Cortex of kidney (tissue), 1 donor: ENCODE results near the gene SLIT3.
"Not testable (repeated sequence)": the region's sequence is repeated elsewhere in the genome, so short reads cannot be mapped to it uniquely, and the experiment has no call there.

Source experiments
- DNase-seq: peaks from one replicate; lab custom pipeline; 2025; lab: John Stamatoyannopoulos, UW

The SLIT3 gene

DNA sequence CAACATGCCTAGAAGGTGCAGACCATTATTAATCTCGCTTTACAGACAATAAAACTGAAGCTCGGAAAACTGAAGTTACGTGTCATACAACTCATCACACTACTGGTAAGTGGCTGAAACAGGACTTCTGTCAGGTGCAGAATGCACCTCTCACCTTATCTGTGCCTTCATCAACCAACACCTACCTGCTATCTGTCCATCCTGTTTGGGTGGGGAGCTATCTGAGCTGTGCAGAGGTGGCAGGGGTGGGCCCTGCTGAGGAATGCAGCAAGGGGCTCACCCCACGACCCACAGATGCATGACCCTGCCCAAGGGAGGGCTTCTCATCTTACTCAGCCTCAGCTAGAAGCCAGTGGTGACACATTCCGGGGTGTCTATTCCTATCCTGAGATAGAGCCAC is 81.6 kb downstream of the SLIT3 start:
- no peak for DNase-seq

DNA sequence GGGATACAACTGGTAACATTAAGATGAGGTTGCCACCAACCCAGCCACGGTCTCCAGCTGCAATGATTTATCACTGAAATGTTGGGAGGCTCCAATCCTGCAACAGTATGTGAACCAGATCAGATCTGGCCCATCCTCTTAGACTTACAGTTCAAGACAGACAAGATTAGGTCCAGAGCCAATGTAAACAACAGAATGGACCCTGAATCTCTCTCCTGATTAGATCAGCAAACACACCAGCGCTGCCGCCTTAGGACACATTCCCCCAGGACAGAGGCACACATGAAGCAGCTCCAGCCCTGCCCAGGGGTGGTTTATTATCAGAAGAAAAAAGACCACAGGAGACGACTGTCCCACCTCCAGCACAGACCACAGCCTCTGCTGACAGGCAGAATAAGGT is 82.1 kb downstream of the SLIT3 start:
- no peak for DNase-seq

DNA sequence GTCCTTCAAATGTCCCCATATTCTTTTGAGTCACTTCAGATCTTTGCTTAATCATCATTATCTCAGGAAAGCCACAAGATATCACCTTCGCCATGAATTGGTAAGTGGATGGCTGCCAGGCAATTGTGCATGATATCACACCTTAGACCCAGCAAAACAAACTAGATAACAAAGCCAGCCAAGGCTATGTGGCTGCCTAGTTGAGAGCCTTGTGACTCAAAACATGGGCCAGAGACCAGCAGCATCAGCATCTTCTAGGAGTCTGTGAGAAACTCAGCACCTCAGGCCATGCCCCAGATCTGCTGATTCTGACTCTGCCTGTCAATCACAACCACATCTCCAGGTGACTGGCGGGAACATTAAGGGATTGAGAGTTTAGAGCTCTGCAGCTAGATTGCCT is 82.8 kb downstream of the SLIT3 start:
- DNase-seq: no peak

DNA sequence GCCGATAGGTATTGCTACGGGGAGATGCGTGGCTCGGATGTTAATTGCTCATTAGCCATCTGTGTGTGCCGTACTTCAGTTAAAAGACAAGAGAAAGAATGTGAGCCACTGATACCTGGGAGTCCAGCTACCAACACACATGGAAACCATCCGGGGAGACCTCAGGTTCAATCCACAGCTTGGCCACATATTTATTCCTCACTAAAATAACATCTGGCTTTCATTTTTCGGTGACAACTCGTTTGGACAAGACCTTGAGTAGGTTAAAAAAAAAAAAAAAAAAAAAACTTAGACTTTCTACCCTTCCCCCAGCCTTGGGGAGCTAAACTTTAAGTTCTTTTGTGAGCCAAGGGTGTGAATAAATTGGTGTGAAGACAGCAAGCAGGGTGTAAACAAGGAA is 84.1 kb downstream of the SLIT3 start:
- DNase-seq: no peak

DNA sequence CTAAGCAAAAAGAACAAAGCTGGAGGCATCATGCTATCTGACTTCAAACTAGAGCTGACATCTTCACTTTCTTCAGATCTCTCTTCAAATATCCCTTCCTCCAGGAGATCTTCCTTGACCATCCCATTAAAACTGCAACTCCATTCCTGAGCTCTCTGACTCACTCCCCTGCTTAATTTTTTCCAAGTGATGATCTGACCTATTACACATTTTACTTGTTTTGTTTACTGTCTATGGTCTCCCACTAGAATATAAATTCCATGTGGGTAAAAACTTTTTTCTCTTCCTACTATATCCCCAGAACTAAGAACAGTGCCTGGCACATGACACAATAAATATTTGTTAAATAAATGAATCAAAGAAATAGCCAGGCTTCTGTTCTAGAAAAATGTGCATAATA is 87.5 kb downstream of the SLIT3 start:
- DNase-seq: no peak

DNA sequence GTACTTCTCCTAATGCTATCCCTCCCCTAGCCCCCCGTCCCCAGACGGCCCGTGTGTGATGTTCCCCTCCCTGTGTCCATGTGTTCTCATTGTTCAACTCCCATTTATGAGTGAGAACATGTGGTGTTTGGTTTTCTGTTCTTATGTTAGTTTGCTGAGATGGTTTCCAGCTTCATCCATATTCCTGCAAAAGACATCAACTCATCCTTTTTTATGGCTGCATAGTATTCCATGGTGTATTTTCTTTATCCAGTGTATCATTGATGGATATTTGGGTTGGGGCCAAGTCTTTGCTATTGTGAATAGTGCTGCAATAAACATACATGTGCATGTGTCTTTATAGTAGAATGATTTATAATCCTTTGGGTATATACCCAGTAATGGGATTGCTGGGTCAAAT is 89.2 kb downstream of the SLIT3 start:
- not testable (repeated sequence) for DNase-seq

DNA sequence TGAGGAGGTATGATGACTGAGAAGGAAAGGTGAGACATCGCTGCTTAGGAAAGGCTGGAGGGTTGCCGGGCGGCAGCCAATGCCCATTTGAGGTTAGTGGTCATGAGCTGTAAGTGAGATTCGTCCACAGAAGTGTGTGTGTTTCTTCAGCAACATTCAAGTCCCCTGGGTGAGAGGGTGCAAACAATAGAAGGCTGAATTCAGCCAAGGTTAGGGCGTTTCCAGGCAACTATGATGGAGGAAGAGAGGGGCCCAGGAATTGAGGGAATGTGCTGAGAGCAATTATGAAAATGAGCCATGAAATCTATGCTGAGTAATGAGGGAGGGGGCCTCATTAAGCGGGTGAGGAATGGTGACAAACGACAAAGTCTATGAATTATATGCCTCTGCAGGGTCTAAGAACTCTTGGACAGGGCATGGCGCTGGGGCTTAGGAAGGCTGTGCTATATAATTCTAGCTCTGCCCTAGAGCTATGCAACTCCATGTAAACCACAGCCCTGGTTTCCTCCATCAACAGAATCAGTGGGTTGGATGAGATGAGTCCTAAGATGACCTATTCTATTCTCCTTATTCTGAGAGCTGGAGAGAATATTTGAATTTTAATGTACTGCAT is 96.0 kb downstream of the SLIT3 start:
- DNase-seq: no peak

DNA sequence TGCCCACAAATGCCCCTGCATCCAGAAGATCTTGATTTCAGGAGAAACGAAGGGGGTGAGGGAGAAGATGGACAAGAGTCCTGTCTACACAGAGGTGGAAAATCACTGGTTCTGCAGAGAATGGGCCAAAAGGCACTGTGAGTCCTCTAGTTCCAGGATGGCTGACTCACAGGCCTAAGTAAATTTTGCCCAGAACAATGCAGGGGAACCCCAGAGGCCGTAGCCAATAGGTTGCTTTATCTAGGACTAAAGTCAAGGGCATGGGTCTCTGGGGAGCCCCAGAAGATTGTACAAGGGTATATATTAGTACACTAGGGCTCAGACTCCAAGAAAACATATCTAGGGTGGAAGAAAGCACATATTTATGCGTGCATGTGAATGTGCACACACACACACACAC is 98.0 kb downstream of the SLIT3 start:
- DNase-seq: no peak

DNA sequence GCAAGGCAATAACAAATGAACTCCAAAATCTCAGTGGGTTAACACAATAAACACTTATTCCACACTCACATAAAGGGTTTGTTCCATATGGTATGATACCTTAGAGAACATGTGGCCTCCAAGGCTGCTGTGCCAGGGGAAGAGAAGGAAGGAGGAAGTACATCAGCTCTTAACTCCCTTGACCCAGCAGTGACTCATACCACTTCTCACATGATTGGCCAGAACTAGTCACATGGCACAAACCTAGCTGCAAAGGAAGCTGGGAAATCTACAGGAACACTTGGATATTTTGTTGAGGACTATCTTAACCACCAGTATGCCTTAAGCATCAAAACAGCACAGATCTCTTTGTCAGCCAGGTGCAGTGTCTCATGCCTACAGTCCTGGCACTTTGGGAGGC is 99.3 kb downstream of the SLIT3 start:
- DNase-seq: no peak

DNA sequence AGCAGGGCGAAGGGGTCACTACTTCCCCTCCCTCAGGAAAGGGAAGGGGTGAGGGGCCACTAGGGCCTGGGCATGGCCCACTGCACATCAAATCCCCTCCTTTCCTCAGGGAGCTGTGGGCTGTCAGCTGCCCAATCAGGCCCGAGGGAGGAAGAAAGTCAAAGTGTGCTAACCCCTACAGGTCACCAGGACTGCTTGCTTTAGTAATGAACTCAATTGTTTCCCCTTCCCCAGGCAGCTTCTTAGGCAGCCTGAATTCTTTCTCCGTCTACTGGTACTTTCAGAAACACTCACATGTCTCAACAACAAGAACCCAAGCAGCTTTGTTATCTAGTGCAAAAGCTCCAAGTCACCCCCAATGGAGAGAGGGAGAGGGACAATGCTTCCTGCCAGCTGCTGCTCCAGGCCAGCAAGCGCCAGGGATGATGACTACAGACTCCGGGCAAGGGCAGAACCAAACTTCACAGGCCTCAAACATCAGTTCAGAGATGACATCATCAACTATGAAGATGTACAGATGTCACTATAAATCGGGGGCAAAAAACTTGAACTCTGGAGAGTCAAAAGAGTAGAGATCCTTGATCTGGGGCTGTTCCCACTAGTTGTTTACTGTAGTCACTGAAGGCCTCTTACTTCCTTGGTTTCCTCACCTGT is 100.7 kb downstream of the SLIT3 start:
- no peak for DNase-seq

DNA sequence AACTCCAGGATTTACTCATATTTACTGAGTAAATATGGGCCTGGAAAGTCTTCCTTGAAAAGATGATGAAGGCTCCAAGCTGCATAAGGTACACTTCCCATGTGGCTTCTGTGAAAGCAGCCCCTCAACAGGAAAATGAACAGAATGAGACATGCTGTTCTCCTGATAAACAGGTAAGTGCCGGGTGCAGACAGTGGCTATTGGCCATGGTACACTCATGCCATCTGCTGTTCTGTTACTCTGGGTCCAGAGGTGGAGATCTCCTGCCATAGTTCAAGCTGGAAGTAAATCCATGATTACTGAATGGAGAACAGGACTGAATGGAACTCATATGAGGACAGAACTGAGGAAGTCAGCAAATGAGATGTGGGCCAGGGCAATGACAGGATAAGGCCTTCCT is 103.6 kb downstream of the SLIT3 start:
- DNase-seq: no peak

DNA sequence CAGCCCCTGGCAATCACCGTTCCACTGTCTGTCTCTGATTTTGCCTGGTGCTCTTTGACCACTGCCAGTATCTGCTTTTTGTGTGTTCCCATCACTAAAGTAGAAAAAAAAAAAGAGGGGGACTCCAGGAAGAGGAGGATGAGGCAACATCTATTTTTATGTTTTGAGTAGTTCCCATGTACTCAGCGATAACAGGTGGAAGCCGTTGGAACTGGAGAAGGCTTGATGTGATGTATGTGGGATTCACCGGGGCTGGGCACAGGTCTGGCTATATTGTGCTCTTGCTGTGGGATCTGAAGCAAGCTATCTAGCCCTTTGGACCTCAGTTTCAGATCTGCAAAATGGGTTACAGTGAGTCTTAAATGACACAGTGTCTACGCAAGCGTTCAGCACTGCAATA is 104.9 kb downstream of the SLIT3 start:
- no peak for DNase-seq

DNA sequence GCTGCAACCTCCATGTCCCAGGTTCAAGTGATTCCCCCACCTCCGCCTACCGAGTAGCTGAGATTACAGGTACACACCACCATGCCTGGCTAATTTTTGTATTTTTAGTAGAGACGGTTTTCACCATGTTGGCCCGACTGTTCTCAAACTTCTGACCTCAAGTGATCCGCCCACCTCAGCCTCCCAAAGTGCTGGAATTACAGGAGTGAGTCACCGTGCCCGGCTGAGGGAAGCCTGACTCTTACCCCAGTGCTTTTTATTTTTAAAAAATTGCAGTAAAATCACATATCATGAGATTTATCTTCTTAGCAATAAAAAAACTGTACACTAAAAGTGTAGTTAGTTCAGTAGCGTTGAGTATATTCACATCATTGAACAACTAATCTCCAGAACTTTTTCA is 105.3 kb downstream of the SLIT3 start:
- DNase-seq: no peak

DNA sequence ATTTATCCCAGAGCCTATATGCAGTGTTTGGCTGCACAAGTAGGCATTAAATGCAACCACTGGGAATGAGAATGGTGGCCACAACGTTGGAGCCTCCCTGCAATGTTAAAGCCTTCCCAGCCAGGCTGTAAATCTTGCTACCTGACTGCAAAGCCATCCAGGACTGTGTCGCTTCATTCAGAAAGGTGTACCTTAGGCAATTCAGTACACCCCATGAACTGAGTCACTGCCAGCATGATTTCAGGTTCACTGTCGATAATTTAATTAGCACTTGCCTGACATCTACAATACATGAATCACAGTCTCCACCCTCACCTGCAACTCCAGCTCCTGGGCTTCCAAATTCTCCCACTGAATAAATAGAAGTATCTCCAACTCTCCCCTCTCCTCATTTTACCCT is 108.4 kb downstream of the SLIT3 start:
- DNase-seq: no peak

DNA sequence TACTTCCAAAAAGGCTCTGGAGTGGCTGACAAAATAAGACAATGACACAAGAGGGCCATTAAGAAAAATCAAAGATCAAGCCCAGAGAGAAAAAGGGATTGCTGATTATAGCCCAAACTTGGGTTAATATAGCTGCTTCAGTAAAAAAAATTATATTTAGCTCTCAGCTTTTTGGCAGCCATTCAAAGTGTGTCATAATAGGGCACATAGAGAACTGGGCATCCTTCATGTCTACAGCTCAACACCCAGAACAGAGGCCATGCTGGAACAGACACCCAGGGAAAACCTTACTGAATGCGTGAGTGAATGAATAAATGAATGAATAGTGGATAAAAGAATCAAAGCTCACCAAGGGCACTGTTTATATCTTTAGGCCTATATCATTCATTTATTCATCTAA is 110.1 kb downstream of the SLIT3 start:
- DNase-seq: no peak

DNA sequence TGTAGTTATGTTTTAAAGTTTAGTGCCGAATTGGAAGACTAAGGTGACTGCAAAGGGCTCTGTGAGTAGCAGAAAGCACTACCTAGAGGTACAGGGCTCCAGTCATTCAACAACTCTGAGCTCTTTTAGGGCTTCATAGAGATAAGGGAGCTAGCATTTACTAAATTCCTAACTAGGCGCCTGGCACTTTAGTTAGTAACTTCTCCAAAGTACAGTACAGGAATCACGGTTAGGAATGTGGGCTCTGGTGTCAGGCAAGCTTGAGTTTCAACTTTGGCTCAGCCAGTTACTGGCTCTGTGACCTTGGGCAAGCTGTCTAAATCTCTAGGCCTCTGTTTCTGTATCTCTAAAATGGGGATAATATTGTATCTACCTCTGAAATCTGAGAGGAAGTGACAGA is 115.3 kb downstream of the SLIT3 start:
- no peak for DNase-seq

DNA sequence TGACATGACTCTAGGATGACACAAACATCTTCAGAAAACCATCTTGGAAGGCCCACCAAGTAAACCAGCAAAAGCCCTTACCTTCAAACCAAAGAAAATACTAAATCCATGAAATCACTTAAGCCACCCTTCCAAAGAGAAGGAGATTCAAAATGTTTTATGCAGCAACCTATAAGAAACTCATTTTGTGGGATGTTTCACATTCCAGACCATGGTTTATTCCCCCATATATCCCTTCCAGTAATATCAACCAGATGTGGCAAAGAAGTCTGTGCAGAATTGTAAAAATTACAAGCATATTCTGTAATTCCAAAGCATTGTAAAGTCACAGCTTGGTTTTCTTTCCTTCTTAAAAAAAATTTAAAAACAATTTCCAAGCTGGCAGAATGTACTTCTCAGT is 117.4 kb downstream of the SLIT3 start:
- no peak for DNase-seq

DNA sequence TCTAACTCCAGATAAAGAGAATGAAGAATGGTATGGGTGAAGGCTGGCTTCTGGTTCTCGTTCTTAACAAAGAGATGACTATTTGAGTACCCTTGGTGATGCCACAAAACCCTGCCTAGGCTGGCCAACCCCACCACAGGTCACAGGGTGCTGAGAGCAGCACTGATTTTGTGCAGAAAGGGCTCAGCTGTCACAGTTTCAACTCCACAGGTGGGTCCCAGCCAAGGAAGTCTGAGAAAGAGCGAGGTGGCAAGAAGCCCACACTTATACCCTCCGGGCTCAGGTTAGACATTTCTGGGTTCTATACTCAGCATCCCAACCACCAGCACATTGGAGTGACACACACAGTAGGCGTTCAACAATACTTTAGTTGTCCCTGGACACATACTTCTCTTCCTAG is 118.1 kb downstream of the SLIT3 start:
- no peak for DNase-seq

DNA sequence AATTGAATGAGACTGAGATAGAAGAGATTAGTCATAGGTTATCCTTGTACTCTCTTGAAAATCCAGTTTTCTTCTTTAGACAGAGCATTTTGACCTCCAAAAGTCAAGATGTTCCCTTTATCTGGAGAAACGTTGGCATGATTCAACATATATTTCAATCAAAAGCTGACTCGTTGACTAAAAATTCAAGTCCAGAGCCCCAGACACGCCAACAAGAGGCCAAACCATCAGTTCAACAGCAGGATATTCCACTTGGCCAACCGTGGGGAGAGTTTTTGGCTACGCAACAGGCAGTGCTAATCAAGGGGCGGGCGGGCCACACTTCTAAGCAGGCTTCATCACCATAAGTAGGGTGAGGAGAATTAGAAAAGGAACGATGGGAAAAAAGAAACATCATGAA is 119.1 kb downstream of the SLIT3 start:
- DNase-seq: no peak

DNA sequence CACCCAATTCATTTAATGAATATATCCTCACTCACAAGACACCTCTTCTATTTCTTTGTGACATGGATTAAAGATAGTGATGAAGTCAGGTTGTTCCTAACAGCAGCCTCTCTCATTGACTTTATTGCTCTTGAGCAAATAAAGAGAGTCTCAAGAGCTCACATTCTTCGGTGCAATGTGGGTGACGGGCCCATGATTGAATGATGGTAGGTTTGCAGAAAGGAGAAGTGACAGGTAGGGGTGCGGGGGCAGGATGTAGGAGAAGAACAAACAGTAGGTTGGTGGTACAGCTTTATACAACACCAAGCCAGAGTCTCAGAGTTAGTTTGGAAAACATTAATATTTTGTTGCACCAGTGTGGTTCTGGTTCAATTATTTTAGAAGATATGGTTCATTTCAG is 122.2 kb downstream of the SLIT3 start:
- no peak for DNase-seq

DNA sequence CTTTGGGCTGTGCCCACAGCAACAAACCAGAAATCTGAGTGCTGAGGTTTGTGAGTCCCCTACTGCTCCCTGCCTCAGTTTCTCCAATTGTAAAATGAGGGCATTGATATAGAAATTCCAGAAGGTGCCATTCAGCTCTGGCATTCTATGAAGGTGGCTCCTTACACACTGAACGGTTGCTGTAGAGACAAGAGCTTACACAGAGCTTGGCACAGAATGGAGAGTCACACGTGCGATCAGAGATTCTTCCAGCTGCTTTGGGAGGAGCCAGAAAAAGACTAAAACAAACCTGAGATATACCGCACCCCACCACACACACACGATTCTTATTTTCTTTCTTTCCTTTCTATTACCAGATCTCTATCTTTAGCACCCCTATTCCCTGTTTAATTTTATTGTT is 122.7 kb downstream of the SLIT3 start:
- no peak for DNase-seq

DNA sequence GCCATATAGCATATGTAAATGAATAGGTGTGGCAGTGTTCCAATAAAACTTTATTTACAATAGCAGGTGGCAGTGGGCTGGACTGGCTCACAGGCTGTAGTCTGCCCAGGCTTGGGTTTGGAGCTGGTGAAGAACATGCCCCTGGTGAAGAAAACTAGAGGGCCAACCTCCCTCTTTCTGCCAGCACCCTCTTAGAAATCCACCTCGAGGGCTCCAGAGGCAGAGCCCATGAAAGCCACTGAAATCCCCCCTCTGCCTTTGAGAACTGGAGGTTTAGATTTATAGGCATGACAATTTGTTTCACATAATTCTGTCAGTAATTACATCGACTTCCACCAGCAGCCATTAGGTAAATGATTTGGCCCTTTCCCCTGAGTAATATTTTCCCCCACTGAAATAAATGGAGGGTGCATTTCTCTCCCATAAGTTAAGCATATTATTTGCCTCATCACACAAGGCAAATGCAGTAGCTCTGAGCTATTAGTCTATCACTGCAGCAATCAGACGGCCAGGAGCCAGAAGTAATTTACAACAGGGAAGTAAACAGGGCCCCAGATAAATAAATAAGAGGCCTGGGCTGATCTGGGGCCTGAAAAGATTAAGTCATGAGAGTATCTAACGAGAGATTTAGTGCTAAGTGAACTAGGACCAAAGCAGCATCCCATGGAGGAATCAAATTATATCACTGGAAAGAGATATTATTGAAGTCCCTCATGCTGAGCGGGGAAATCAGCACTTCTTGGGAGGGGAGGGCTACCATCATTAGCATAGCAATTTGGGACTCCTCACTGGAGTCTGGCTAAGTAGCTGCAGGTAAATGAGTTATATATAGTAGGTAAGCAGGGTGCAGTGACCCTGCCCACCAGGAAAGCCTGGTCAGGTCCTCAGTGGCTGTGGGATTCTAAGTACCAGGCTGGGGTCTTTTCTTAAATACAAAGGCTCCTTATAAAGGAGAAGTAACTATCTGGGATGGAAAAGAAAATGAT is 123.9 kb downstream of the SLIT3 start:
- DNase-seq: no peak

DNA sequence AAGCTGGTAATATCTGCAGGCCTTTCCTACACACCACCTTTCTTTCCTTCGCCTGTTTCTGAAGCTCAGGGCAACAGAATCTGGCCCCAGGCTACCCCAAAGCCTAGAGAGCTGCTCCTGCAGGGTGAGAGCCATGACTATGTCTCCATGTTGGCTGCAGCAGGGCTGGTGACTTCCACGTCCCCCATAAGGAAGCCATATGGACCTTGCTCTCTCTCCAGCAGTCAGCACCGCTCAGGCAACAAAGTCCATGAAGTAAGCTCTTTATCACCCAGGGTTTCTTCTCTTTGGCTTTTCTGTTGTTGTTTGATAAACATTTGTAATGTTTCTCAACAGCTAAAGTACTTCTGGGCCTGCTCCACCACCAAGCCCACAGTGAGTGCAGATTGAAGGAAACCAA is 125.2 kb downstream of the SLIT3 start:
- no peak for DNase-seq
